Upper lobe of right lung (tissue), 1 donor: Measurements from ENCODE around the gene TLE2. TPM values are rescaled to one million over a fixed set of nuclear protein-coding genes. Genes with fewer than 3 reads are reported as not detected.

Experiments used
- ATAC-seq: fragments of 200-7000 bp; cut with Tn5 transposase; one replicate; pipeline ENCODE4 v1.9.1; 2020; ENCODE audit warnings: mild to moderate bottlenecking, moderate library complexity
- DNase-seq: peaks from one replicate; pipeline ENCODE4 v3.0.0-alpha.2; 2020
- H3K27ac ChIP-seq: fragments of 200-600 bp; one replicate; pipeline ENCODE4 v1.8.0; 2022
- H3K27me3 ChIP-seq: fragments of 200-600 bp; one replicate; pipeline ENCODE4 v1.8.0; 2022; ENCODE audit warnings: mild to moderate bottlenecking
- H3K36me3 ChIP-seq: fragments of 200-600 bp; one replicate; pipeline ENCODE4 v1.8.0; 2022
- H3K4me1 ChIP-seq: fragments of 200-600 bp; one replicate; pipeline ENCODE4 v1.8.0; 2022
- H3K4me3 ChIP-seq: fragments of 200-600 bp; one replicate; pipeline ENCODE4 v1.8.0; 2022; ENCODE audit warnings: mild to moderate bottlenecking
- H3K9me3 ChIP-seq: fragments of 200-600 bp; one replicate; pipeline ENCODE4 v1.8.0; 2022
- CTCF ChIP-seq: fragments of 200-600 bp; IDR thresholded peaks from one replicate; pipeline ENCODE4 v1.8.0; 2022; ENCODE audit warnings: antibody characterized with exemption
- intact Hi-C: fragments of 100-400 bp; cut with DNase I; formaldehyde crosslinking; loops from one replicate; pipeline ENCODE4 v1.11.0; 2022
- total RNA-seq: library from RNA; stranded (reverse); fragmentation: NEBNext Ultra II Directional; extraction: Animal tissue kit (Norgen Biotek cat#: 25700); gene quantifications from one replicate; pipeline ENCODE4 v1.2.1, GENCODE V29; 2021
- donor health status: DM: no; HTN: yes; CAD: no; lungs with severe emphysema.

The TLE2 gene
- total RNA-seq, 1 donor from 2014 or later = 58.6 TPM

- DNase-seq = no peak
- ATAC-seq = no peak
- no peaks in the 10 kb centered on the region for H3K36me3 ChIP-seq
- TF ChIP-seq CTCF = no peak
- no peak overlapping the region for H3K27ac ChIP-seq
- intact Hi-C loops = no loop called here
- no peaks in the 10 kb centered on the region for H3K9me3 ChIP-seq
- peaks cover 11% of the 10 kb centered on the region for H3K4me1 ChIP-seq
- no peaks in the 10 kb centered on the region for H3K27me3 ChIP-seq
- H3K4me3 ChIP-seq = no peak overlapping the region
Observed at GRCh38 chr19:3068071-3068470, 39.0 kb upstream of the TLE2 start.

DNA sequence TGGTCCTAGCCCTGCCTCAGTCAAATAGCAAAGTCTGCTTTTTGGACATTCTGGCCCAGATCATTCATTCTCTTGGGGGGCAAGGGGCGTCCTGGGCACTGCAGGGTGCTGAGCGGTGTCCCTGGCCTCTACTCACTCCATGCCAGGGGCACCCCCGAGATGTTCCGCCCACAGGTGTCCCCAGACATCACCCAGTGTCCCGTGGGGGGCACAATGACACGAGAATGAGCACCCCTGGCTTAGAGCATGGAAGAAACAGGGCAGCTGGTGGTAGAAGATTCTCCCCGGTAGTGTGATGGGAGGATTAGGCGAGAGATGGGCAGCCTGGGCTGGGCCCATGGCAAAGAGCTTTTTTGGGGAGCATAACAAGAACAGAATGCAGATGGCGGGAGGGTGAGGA lies 38.5 kb upstream of the TLE2 start:
- DNase-seq = no peak
- H3K27ac ChIP-seq = no peak overlapping the region
- H3K4me1 ChIP-seq = peaks cover 14% of the 10 kb centered on the region
- ATAC-seq = no peak
- H3K4me3 ChIP-seq = no peak overlapping the region
- H3K36me3 ChIP-seq = no peaks in the 10 kb centered on the region
- H3K27me3 ChIP-seq = no peaks in the 10 kb centered on the region
- H3K9me3 ChIP-seq = no peaks in the 10 kb centered on the region
- no peak for TF ChIP-seq CTCF
- intact Hi-C loops = no loop called here

- H3K4me1 ChIP-seq = peaks cover 14% of the 10 kb centered on the region
Observed at GRCh38 chr19:3066482-3067049, 37.5 kb upstream of the TLE2 start.

DNA sequence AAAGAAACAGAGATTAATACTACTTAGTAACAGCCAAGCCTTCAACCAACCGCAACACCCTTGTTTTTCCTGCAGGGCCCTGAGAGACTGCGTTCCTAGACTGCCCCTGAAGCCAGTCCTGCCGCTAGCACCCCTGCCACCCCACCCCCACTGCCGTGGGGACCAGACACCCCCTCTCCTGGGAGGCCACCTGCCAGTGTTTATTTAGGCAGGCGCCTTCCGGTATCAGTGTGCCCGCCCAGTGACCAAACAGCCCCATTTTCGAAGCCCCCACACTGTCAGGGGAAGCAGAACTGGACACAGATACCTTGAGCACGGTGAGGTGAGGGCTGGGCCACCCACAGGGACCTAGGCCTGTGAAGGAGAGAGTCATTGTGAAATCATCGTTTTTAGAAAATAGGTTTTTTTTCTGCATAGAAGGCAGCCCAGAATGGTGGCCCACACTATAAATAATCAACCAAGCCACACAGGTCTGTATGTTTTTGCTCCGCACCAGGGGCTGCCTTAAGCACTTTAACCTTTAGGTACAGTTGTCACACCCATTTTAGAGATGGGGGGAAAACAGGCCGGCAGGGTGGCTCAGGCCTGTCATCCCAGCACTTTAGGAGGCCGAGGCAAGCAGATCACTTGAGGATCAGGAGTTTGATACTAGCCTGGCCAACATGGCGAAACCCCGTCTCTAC lies 36.7 kb upstream of the TLE2 start:
- DNase-seq (no peak), ATAC-seq (no peak)
- H3K9me3 ChIP-seq = no peaks in the 10 kb centered on the region
- intact Hi-C loops = no loop called here
- no peak for TF ChIP-seq CTCF
- peaks cover 14% of the 10 kb centered on the region for H3K4me1 ChIP-seq
- no peaks in the 10 kb centered on the region for H3K36me3 ChIP-seq
- H3K4me3 ChIP-seq = no peak overlapping the region
- no peak overlapping the region for H3K27ac ChIP-seq
- no peaks in the 10 kb centered on the region for H3K27me3 ChIP-seq

More at GRCh38 chr19:3066482-3067049, 37.5 kb upstream of the TLE2 start:
- Histone ChIP-seq H3K27ac (no peak overlapping the region), H3K27me3 (no peaks in the 10 kb centered on the region), H3K9me3 (no peaks in the 10 kb centered on the region), H3K4me3 (no peak overlapping the region), H3K36me3 (no peaks in the 10 kb centered on the region)
- TF ChIP-seq CTCF = no peak
- intact Hi-C loops = no loop called here
- no peak for DNase-seq
- ATAC-seq = no peak

GRCh38 chr19:3064011-3064330 lies 34.9 kb upstream of the TLE2 start:
- Histone ChIP-seq H3K4me3 (no peak overlapping the region), H3K4me1 (peaks cover 23% of the 10 kb centered on the region), H3K27ac (no peak overlapping the region), H3K9me3 (no peaks in the 10 kb centered on the region), H3K36me3 (peaks cover 11% of the 10 kb centered on the region), H3K27me3 (no peaks in the 10 kb centered on the region)
- no peak for TF ChIP-seq CTCF
- intact Hi-C loops = no loop called here
- ATAC-seq (no peak), DNase-seq (no peak)
